Activated CD4-positive, alpha-beta T cell treated with anti-CD3 and anti-CD28 coated beads, Interleukin-2, Interleukin-6, amounts not matched to agents 100 ng/mL and 50 ng/mL, durations not matched to agents 16 hours and 8 hours (primary cell): ENCODE results near the gene IFNL2.
"Not testable (repeated sequence)": the region's sequence is repeated elsewhere in the genome, so short reads cannot be mapped to it uniquely, and the experiment has no call there.

Experiments used
- DNase-seq: peaks from one replicate; pipeline ENCODE4 v3.0.0-alpha.2; 2020

Gene IFNL2

DNA sequence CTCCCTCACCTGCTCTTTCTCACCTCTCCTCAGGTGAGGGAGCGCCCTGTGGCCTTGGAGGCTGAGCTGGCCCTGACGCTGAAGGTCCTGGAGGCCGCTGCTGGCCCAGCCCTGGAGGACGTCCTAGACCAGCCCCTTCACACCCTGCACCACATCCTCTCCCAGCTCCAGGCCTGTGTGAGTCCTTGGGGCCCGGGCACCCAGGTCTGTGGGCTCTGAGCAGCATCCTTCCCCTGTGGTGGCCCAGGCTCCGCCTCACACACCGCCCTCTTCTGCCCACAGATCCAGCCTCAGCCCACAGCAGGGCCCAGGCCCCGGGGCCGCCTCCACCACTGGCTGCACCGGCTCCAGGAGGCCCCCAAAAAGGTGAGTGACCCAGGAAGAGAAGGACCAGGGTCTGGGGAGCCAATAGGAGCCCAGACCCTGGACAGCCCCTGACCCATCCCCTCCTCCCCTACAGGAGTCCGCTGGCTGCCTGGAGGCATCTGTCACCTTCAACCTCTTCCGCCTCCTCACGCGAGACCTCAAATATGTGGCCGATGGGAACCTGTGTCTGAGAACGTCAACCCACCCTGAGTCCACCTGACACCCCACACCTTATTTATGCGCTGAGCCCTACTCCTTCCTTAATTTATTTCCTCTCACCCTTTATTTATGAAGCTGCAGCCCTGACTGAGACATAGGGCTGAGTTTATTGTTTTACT lies 29.9 kb downstream of the IFNL2 start:
- DNase-seq: peak; percentile 83

DNA sequence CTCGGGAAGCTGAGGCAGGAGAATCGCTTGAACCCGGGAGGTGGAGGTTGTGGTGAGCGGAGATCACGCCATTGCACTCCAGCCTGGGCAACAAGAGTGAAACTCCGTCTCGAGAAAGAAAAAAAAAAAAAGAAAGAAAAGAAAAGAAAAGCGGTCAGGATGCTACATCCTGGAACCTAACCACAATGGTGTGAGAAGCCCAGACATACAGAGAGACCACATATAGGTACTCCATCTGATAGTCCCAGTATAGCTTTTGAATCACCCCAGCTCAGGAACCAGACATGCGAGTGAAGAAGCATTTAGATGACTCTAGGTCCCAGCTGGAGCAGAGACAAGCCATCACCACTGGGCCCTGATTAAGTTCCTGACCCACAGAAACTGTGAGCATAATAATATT lies 31.2 kb downstream of the IFNL2 start:
- peak; percentile 64 for DNase-seq

DNA sequence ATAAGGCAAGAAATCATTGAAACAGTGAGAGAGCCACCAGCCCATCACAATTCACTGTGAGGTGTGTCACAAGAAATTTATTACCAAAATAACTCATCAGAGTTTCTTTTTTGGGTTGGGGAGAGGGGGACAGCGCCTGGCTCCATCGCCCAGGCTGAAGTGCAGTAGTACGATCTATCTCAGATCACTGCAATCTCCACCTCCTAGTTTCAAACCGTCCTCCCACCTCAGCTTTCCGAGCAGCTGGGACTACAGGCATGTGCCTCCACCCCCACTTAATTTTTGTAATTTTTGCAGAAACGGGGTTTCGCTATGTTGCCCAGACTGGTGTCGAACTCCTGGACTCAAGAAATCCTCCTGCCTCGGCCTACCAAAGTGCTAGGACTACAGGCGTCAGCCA lies 31.6 kb downstream of the IFNL2 start:
- DNase-seq: no peak

DNA sequence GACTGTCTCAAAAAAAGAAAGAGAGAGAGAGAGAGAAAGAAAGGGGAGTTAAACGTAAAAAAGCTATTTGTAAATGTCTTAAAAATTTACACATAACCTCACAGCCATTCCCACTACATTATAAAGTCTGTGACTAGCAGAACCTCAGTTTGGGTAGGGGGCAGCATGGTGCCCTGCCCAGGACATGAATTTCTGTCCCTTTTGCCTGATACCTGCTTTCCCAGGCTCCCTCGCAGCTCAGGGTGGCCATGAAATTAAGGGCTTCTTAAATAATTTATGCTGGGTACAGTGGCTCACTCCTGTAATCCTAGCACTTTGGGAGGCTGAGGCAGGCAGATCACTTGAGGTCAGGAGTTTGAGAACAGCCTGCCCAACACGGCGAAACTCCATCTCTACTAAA lies 32.8 kb downstream of the IFNL2 start:
- no peak for DNase-seq

DNA sequence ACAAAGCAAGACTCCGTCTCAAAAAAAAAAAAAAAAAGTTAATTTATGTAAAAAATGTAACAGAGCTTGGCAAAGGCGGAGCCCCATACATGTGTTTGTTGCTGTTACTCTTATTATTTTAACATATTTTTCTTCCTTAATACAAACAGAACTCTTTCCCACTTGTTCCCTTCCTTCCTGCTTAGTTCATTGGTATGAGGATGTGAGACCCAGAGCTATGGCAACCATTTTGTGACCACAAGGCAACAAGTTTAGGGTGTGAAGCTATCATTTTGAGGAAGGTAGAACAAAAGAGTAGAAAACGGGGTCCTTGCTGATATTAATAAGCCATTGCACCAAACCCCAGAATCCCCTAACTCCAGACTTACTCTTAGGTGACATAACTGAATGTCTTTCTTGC lies 33.4 kb downstream of the IFNL2 start:
- DNase-seq: no peak

DNA sequence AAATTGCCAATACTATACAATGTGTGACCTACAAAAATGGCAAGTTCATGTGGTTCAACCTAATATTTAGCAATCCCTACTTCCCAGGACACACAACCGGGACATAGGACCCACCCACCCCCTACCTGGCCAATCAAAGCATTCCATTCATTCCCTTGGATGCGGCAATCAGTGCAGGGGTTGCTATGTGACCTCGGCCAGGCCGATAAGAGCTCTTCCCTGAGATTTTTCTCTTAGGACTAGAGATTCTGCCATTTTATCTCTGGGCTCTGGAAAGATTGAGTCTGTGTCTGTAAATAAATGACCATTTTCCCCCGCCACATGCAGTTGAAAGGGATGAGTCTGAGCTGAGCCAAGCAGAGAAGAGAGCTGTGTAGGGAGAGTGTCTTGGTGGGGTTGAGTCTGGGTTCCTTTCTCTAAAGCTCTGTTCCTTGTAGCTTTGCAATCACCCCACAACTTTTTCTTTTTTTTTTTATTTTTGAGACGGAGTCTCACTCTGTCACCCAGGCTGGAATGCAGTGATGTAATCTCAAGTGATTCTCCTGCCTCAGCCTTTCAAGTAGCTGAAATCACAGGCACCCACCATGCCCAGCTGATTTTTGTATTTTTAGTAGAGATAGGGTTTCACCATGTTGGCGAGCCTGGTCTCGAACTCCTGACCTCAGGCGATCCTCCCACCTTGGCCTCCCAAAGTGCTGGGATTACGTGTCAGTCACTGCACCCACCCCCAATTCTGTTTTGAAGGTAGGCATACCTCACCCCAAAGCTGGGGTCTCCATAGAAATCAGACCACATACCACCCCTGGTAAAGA lies 35.4 kb downstream of the IFNL2 start:
- DNase-seq: no peak

DNA sequence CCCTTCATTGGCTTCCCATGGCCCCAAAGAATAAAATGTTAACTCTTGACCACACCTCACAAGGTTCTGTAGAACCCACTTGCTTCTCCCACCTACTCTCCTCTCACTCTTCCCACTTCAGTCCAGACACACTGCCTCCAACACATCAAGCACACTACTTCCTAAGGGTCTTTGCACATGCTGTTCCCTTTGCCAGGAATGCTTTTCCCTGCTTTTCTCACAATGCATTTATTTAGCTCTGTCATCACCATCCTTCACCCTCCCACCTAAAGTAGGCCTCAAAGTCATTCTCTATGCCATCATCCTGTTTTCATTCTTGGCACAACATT lies 36.0 kb downstream of the IFNL2 start:
- no peak for DNase-seq

DNA sequence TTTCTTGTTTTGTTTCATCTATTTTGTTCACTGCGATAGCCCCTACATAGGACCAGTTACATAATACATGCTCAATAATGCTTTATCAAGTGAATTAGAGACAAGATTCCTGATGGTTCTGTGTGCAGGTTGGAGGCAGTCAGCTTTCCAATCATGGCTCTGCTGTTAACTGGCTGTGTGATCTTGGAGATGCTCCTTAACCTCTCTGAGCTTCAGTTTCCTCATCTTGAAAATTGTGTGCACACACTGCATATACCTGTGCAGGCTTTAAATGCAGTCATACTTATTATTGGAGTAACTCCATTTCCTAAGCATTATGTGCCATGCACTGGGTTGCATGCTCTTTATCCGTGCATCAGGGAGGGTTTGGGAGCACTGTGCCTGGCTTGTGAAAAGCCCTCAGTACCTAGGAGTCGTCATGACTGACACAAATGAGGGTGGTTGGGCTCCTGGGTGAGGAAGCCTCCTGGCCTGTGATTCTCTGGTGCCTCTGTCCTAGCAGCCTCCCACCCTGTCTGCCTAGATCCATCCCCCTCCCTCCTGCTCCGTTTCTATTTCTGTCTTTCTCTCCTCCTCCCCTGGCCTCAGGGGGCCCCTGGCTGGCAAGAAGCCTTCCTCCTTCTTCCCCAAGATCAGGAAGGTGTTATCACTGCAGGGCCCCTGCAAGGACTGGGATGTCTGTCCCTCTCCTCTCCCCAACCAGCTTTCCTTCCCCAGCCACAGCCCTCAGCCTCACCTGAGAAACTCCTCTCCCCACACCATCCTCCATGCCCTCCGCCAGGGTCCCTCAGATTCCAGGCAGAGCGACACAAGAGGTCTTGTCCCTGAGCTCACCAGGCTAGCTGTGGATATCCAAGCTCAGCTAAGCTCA lies 36.7 kb downstream of the IFNL2 start:
- no peak for DNase-seq

DNA sequence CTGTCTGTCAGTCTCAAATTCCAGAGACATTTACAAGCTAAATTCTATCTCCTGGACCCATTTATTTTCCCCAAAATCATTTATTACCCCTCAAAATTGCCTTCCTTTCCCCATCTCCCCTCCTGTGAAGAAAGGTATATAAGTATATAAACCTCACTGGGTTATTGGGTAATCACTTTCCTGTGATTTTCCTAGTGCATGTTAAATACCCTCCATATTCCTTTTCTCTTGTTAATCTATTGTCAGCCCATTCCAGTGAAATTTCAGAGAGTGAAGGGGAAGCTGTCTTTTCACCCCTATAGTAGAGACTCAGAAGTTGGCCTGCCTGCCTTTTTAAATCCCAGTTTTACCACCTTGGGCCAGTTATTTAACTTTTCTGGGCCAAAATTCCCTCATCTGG lies 37.9 kb downstream of the IFNL2 start:
- no peak for DNase-seq

DNA sequence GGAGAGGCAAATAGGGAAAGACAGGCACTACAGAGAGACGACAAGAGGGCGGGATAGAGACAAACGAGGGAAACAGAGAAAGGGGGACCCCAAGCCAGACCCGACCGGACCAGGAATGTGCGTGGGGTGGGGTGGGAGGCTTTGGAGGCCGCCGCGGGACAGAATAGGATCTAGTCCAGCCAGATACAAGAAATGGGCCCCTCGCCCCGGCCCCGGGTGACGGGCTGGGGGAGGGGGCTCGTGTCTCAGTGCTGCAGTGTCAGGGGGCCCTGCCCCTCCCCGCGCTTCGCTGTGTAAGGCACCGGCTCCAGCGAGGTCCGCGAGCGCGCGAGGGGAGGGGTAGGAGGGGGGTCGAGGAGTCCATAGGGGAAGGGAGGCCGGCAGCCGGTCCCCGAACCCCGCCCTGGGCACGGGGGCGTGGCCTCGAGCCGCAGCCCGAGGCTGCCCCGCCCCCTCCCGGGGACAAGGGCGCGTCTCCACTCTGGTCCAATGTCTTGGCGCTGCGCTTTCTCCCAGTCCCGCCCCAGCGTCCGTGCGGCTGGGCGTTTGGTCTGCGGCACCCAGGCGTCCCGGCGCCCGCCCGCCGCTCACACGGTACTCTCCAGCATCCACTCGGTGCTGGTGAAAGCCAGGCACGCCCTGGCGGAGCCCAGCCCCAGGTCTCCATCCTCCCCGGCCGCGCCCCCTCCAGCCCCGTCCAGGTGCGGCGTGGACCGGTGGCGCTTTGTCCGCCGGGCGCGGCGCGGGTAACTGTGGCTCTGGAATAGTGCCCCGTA lies 39.0 kb downstream of the IFNL2 start:
- no peak for DNase-seq

DNA sequence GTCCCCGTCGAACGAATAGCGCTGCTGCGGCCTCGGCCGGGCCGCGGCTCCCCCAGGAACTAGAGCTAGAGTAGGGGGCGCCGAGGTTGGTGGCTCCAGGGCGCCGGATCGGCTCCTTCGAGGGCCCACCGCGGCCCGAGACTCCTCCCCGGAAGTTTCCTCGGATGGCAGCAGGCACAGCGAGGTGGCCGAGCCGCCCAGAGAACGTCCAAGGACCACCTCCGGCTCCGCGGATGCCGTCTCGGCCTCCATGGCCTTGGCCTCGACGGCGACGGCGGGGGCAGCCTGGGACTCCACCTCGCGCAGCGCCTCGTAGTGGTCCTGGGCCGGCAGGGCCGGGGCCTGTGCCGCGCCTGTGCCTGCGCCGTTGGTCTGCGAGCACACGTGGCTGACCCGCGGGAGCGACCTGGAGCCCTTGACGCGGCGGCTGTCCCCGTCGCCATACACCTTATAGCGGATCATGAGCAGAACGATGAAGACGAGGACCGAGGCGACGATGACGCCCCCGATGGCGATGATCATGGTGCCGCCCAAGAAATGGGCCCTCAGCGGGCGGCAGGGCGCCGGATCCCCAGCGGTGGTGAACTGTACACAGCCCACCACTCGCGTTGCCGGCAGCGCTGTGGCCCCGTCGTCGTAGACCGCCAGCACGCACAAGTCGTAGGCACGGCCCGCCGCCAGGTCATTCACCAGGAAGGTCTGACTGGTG lies 39.8 kb downstream of the IFNL2 start:
- DNase-seq: no peak

DNA sequence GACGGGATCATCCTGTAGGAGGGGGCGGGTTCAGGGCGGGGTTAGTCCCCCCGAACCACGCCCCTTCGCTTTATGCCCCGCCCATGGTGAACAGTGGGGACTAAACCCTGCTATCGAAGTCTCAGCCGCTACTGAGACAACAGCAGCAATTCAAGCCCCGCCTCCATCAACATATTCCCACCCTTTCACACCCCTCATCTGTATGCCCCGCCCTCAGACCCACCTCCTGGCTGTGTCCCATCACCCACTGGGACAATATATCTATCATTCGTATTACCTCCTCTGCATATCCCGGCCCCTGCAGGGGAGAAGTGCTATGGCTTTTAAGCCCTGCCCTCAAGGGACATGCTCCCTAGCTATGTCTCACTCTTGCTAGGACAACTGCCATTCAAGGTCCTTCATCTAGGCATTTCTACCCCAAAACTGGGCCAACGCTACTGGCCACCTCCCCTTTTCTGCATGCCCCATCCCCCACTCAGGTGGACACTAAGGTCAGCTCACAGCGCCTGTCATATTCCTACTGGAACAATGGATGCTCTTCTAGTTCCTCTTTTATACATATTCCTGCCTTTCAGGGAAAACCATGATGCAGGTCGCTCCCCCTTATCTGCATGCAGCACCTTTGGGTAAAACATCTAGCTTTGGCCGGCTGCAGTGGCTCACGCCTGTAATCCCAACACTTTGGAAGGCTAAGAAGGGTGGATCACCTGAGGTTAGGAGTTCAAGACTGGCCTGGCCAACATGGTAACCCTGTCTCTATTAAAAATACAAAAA lies 40.5 kb downstream of the IFNL2 start:
- DNase-seq: no peak

DNA sequence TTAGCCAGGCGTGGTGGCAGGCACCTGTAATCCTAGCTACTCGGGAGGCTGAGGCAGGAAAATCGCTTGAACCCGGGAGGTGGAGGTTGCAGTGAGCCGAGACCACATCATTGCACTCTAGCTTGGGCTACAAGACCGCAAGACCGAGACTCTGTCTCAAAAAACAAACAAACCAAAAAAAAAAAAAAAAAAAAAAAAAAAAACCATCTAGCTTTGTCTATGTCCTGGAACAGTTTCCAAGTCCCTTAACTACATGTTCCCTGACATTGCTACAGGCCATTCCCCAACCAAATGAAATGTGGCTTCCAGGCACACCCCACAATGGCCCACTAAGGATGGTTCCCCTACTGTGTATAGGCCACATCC lies 41.1 kb downstream of the IFNL2 start:
- DNase-seq: not testable (repeated sequence)

DNA sequence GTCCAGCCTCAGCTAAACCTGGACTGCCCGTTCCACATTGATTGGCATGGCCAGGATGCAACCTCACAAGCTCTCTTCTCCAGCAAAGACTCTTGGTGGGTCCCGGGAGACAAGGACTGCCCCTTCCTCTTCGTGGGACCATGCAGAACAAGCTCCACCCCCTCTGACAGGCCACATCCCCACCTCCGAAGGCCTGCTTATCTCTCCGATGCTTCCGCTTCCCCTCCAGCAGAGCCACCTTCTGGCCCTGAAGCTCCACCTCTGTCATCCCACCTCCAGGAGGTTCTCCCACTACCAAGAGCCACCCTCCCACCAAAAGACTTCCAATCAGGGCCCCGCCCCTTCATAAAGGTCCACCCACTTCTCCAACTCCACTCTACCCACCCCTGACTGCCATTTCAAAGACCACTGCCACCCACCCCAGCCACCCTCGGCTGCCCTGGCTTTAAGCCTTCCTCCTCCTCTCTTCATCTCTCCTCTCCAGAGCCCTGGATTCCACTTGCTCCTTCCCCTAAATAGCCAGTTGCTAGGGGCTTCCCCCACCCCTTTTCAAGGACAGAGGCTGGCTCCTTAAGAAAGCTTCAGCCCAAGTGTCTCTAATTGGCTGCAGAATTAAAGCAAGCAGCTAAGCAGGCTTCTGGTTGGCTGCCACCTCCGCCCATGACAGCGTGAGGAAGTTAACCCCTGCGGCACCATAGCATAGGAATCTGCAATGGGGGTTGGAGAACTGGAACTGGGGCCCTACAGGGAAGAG lies 42.5 kb downstream of the IFNL2 start:
- DNase-seq: no peak

DNA sequence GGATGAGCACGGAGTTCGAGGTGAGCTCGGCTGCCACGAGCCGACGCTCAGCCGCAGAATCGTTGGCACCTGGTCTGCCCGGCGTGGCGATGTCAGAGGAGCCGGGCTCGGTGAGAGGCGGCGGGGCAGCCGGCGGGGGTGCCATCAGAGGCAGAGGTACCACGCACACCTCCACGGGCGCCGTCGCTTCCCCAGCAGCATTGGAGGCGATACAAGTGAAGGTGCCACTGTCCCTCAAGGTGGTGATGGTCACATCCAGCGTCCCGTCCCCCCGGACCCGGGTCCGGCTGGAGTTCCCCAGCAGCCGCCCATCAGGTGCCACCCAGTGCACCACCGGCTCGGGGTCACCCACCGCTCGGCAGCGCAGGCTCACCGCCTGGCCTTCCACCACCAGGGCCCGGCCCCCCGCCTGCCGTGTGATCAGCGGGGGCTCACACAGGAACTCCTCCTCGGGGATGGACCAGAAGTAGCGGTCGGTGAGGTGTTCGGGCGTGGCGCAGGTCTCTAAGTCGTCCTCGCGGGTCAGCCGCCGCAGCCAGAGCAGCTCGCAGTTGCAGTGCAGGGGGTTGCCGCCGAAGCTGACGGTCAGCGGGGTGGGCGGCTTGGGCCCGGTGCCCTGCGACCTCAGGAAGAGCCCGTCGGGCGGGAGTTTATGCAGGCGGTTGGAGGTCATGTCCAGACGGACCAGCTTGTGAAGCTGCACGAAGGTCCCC lies 46.0 kb downstream of the IFNL2 start:
- no peak for DNase-seq

DNA sequence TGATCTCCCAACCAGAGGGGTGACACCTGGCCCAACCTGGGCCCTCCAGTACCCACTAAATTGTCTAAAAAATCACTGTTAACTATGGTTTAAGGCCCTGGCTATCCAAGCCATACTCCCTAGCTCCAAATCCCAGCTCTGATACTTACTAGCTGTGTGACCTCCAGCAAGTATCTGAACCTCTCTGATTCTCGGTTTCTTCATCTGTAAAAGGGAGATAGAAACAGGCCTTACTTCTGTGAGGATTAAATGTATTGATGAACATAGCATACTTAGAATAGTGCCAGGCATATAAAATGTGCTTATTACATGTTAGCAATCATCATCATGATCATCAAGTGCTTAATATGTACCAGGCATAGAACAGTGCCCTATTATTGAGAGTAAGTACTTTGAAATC lies 47.7 kb downstream of the IFNL2 start:
- DNase-seq: no peak

DNA sequence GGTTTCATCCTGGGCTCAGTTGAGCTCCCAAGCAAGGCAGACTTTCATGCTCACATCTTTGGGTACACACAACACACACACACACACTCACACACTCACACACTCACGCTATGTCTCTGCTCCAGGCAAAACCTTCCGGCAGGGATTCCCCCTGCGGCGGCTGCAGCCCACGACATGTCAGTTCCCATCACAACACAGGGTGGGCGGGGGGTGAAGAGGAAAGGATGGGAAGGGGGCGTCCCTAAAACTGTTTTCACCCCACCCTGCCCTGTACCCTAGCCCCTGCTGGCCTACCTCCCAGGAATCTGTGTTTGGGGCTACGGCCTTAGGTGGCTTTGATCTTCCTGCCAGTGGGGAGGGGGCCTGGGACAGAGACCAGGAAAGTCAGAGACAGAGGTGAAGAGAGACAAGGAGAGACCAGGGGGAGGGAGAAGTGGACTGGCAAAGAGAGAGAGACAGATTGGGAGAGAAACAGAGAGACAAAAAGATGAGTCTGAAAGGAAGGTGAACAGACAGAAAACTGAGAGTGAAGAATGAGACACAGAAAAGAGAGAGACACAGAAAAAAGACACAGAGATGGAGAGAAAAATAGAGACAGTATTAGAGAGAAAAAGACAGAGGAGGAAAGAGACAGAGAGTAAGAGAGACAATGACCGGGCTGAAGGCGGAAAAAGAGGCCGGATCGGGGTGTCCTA lies 48.6 kb downstream of the IFNL2 start:
- no peak for DNase-seq

DNA sequence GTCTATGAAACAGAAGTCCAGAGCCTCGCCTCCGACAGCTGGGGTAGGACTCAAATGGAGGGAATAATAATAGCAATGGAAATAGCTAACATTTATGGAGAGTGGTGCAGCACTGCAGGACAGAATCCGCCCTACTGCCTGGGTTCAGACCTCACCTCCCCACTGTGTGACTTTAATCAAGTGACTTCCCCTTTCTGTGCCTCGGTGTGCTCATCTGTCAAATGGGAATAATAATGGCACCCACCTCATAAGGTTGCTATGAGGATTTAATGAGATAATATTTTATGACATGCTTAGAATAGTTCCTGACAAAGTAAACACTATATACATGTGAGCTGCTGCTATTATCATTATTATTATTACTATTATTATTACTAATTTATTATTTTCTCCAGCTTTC lies 49.3 kb downstream of the IFNL2 start:
- no peak for DNase-seq

DNA sequence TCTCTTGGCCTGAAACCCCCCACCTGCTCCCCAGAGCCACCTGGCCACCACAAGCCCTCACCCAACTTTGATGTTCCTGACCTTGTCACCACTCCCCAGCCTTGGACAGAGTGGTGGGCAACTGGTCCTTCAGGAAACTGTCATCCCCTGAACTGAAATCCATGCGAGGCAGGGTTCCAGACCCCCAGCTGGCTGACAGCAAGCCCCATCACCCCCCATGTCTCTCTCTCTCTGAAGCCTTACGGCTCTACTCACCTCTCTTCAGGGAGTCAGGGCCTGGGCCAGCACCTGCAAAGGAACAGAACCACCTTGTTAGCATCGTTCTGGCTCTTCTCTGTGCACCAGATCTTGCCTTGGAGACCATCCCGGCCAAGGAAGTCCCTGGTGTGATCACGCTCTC lies 49.9 kb downstream of the IFNL2 start:
- no peak for DNase-seq

DNA sequence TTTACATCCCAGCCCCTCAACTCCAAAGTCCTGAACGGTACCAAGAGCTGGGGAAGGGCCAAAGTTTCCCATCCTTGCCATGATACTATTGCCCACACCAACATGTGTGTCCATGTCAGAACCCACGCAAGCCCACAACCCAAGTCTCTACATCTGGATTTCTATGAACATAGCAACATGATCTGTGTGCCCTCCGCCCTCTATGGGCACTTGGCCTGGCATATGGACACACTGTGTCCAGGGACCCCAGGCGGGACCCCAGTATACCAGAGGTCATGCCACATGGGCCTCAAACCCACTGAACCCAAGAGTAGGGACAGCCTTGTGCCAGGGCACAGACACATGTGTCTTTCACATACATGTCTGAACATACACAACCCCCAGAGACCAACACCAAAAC lies 50.5 kb downstream of the IFNL2 start:
- no peak for DNase-seq
